Type B pancreatic cell (in vitro differentiated cells): ENCODE results near the gene SRRT. TPM values are rescaled to one million over a fixed set of nuclear protein-coding genes. Genes with fewer than 3 reads are reported as not detected.

Experiments
- DNase-seq: peaks from one replicate; pipeline ENCODE4 v3.0.0; 2021; ENCODE audit warnings: mixed read lengths; ENCODE audit not compliant: unreplicated experiment; ENCODE audit errors: extremely low spot score
- H3K27ac Mint-ChIP-seq: 2 replicates; pipeline ENCODE4 v1.8.0; 2021; ENCODE audit warnings: mild to moderate bottlenecking, mixed read lengths
- H3K27me3 Mint-ChIP-seq: 2 replicates; pipeline ENCODE4 v1.8.0; 2021; ENCODE audit warnings: mixed read lengths
- H3K36me3 Mint-ChIP-seq: 2 replicates; pipeline ENCODE4 v1.8.0; 2021; ENCODE audit warnings: mixed read lengths
- H3K4me1 Mint-ChIP-seq: one replicate; pipeline ENCODE4 v1.8.0; 2021; ENCODE audit warnings: mixed read lengths; ENCODE audit not compliant: unreplicated experiment
- H3K4me3 Mint-ChIP-seq: 2 replicates; pipeline ENCODE4 v1.8.0; 2021; ENCODE audit warnings: mild to moderate bottlenecking, mixed read lengths
- H3K9me3 Mint-ChIP-seq: 2 replicates; pipeline ENCODE4 v1.8.0; 2021; ENCODE audit warnings: mixed read lengths
- CTCF ChIP-seq: fragments of 200-600 bp; sonication (generic); conservative IDR thresholded peaks from 2 replicates; pipeline ENCODE4 v1.5.0; 2021; ENCODE audit warnings: antibody characterized with exemption, mild to moderate bottlenecking
- total RNA-seq: library from RNA; stranded (reverse); gene quantifications from 2 replicates; pipeline ENCODE4 v1.2.1, GENCODE V29; 2021; ENCODE audit warnings: low replicate concordance

The SRRT gene
- total RNA-seq, 1 donor from 2014 or later, result 239 TPM

GRCh38 chr7:100895956-100896731 lies 21.2 kb downstream of the SRRT start:
- peaks cover 32% of the 10 kb centered on the region for H3K27me3 Mint-ChIP-seq
- peak overlapping the region; percentile 92 for H3K27ac Mint-ChIP-seq
- TF ChIP-seq CTCF, result no peak
- no peak for DNase-seq
- H3K36me3 Mint-ChIP-seq, result no peaks in the 10 kb centered on the region
- peak overlapping the region; percentile 91 for H3K4me3 Mint-ChIP-seq
- H3K4me1 Mint-ChIP-seq, result peaks cover 17% of the 10 kb centered on the region
- no peaks in the 10 kb centered on the region for H3K9me3 Mint-ChIP-seq

GRCh38 chr7:100896732-100897608 lies 22.1 kb downstream of the SRRT start:
- peak overlapping the region; percentile 92 for H3K27ac Mint-ChIP-seq
- no peaks in the 10 kb centered on the region for H3K36me3 Mint-ChIP-seq
- no peak for DNase-seq

GRCh38 chr7:100897772-100898454 lies 23.0 kb downstream of the SRRT start:
- Mint-ChIP-seq H3K27me3 (peaks cover 32% of the 10 kb centered on the region), H3K9me3 (no peaks in the 10 kb centered on the region), H3K36me3 (no peaks in the 10 kb centered on the region), H3K4me3 (peak overlapping the region; percentile 85), H3K27ac (peak overlapping the region; percentile 81), H3K4me1 (peaks cover 5% of the 10 kb centered on the region)
- TF ChIP-seq CTCF, result no peak
- no peak for DNase-seq

More at GRCh38 chr7:100896732-100897608, 22.1 kb downstream of the SRRT start:
- peak; percentile 89 for TF ChIP-seq CTCF
- H3K4me1 Mint-ChIP-seq, result peaks cover 8% of the 10 kb centered on the region
- peak overlapping the region; percentile 91 for H3K4me3 Mint-ChIP-seq
- H3K27me3 Mint-ChIP-seq, result peaks cover 32% of the 10 kb centered on the region
- H3K9me3 Mint-ChIP-seq, result no peaks in the 10 kb centered on the region

- H3K36me3 Mint-ChIP-seq, result no peaks in the 10 kb centered on the region
- no peaks in the 10 kb centered on the region for H3K9me3 Mint-ChIP-seq
- DNase-seq, result no peak
- H3K4me1 Mint-ChIP-seq, result peaks cover 5% of the 10 kb centered on the region
- peaks cover 32% of the 10 kb centered on the region for H3K27me3 Mint-ChIP-seq
- H3K4me3 Mint-ChIP-seq, result no peak overlapping the region
- H3K27ac Mint-ChIP-seq, result no peak overlapping the region
- no peak for TF ChIP-seq CTCF
Observed at GRCh38 chr7:100899432-100899831, 24.5 kb downstream of the SRRT start.

GRCh38 chr7:100900978-100901377 lies 26.1 kb downstream of the SRRT start:
- TF ChIP-seq CTCF, result no peak
- Mint-ChIP-seq H3K9me3 (no peaks in the 10 kb centered on the region), H3K4me3 (no peak overlapping the region), H3K27ac (peak overlapping the region; percentile 77), H3K36me3 (no peaks in the 10 kb centered on the region), H3K27me3 (peaks cover 30% of the 10 kb centered on the region), H3K4me1 (peaks cover 4% of the 10 kb centered on the region)
- no peak for DNase-seq
